NB4 (cell line): ENCODE data around the gene IL1R2.

Experiments used
- MAX ChIP-seq: IDR thresholded peaks from 2 replicates; pipeline ENCODE4 v1.6.1; 2011; ENCODE audit warnings: low read depth, low read length
- MYC ChIP-seq: IDR thresholded peaks from 2 replicates; pipeline ENCODE4 v1.6.1; 2011; ENCODE audit warnings: low read depth, low read length
- POLR2A ChIP-seq: IDR thresholded peaks from 2 replicates; pipeline ENCODE4 v1.6.1; 2011; ENCODE audit warnings: mild to moderate bottlenecking; ENCODE audit not compliant: insufficient read length; ENCODE audit errors: extremely low read depth
- TF ChIP-seq, protein P1 (sequence below): IDR thresholded peaks from one replicate; pipeline ENCODE4 v1.5.1; 2012; ENCODE audit warnings: low read depth, low read length

GRCh38 chr2:102003696-102004095 lies 11.9 kb downstream of the IL1R2 start:
- TF ChIP-seq MYC (no peak), MAX (no peak), POLR2A (no peak)
- TF ChIP-seq, protein P1, sequence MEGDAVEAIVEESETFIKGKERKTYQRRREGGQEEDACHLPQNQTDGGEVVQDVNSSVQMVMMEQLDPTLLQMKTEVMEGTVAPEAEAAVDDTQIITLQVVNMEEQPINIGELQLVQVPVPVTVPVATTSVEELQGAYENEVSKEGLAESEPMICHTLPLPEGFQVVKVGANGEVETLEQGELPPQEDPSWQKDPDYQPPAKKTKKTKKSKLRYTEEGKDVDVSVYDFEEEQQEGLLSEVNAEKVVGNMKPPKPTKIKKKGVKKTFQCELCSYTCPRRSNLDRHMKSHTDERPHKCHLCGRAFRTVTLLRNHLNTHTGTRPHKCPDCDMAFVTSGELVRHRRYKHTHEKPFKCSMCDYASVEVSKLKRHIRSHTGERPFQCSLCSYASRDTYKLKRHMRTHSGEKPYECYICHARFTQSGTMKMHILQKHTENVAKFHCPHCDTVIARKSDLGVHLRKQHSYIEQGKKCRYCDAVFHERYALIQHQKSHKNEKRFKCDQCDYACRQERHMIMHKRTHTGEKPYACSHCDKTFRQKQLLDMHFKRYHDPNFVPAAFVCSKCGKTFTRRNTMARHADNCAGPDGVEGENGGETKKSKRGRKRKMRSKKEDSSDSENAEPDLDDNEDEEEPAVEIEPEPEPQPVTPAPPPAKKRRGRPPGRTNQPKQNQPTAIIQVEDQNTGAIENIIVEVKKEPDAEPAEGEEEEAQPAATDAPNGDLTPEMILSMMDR: no peak
